SK-N-SH treated with all-trans-retinoic acid at 6 μM for 48 hours (cell line): ENCODE data around the gene DBR1.

Experiments used
- ARNTL ChIP-seq: fragments of 450-650 bp; formaldehyde crosslinking; IDR thresholded peaks from 2 replicates; pipeline ENCODE4 v1.5.0; 2020; ENCODE audit warnings: low read depth, mild to moderate bottlenecking, moderate library complexity, borderline replicate concordance
- BACH2 ChIP-seq: fragments of 250-450 bp; sonication (Bioruptor Pico); IDR thresholded peaks from 2 replicates; pipeline ENCODE4 v1.9.0; 2021; ENCODE audit warnings: mild to moderate bottlenecking, borderline replicate concordance
- CSDC2 ChIP-seq: fragments of 250-450 bp; sonication (Bioruptor Pico); IDR thresholded peaks from 2 replicates; pipeline ENCODE4 v1.5.0; 2020; ENCODE audit warnings: mild to moderate bottlenecking, moderate library complexity
- PATZ1 ChIP-seq: fragments of 250-450 bp; sonication (Bioruptor Pico); IDR thresholded peaks from 2 replicates; pipeline ENCODE4 v1.8.0; 2020; ENCODE audit warnings: mild to moderate bottlenecking, moderate library complexity, borderline replicate concordance
- RARB ChIP-seq: fragments of 250-450 bp; sonication (Bioruptor Pico); IDR thresholded peaks from 2 replicates; pipeline ENCODE4 v1.8.0; 2021; ENCODE audit warnings: mild to moderate bottlenecking, moderate library complexity
- ZNF565 ChIP-seq: fragments of 450-650 bp; formaldehyde crosslinking; conservative IDR thresholded peaks from 2 replicates; pipeline ENCODE4 v1.5.0; 2020; ENCODE audit warnings: low read depth, mild to moderate bottlenecking, moderate library complexity

GRCh38 chr3:138136201-138136600, 38.5 kb downstream of the DBR1 start:
- TF ChIP-seq ZNF565 (CRISPR knock-in tag) (no peak), RARB (CRISPR knock-in tag) (no peak), PATZ1 (CRISPR knock-in tag) (no peak), ARNTL (CRISPR knock-in tag) (no peak), CSDC2 (CRISPR knock-in tag) (no peak), BACH2 (CRISPR knock-in tag) (no peak)
